OCI-LY1 (cell line): ENCODE results near the gene AIF1L.

ENCODE experiments used
- H2AFZ ChIP-seq: fragments of 200-600 bp; sonication (generic), shearing (Covaris generic); 2 replicates; pipeline ENCODE4 v1.6.0; 2014; ENCODE audit warnings: antibody characterized with exemption, mild to moderate bottlenecking, low read length
- H3F3A ChIP-seq: fragments of 200-600 bp; sonication (generic), shearing (Covaris generic); 2 replicates; pipeline ENCODE4 v1.6.0; 2014; ENCODE audit warnings: mild to moderate bottlenecking, antibody characterized with exemption, low read length, moderate library complexity; ENCODE audit not compliant: insufficient read depth
- H3K27ac ChIP-seq: fragments of 200-600 bp; sonication (generic); 2 replicates; pipeline ENCODE4 v1.5.1; 2014; ENCODE audit warnings: low read length, mixed run types, mild to moderate bottlenecking, low read depth; ENCODE audit not compliant: poor library complexity, severe bottlenecking
- H3K27me3 ChIP-seq: fragments of 200-600 bp; sonication (generic); 2 replicates; pipeline ENCODE4 v1.6.0; 2014; ENCODE audit warnings: antibody characterized with exemption, mild to moderate bottlenecking, low read length, moderate library complexity; ENCODE audit not compliant: insufficient read depth
- H3K36me3 ChIP-seq: fragments of 200-600 bp; sonication (generic); 2 replicates; pipeline ENCODE4 v1.6.1; 2014; ENCODE audit warnings: mild to moderate bottlenecking, antibody characterized with exemption, low read length, moderate library complexity, mixed read lengths; ENCODE audit not compliant: insufficient read depth
- H3K4me1 ChIP-seq: fragments of 200-600 bp; sonication (generic); 2 replicates; pipeline ENCODE4 v1.5.1; 2014; ENCODE audit warnings: mild to moderate bottlenecking, low read length, moderate library complexity; ENCODE audit not compliant: insufficient read depth, severe bottlenecking
- H3K4me2 ChIP-seq: fragments of 200-600 bp; sonication (generic), shearing (Covaris generic); 2 replicates; pipeline ENCODE4 v1.6.1; 2014; ENCODE audit warnings: low read length
- H3K4me3 ChIP-seq: fragments of 200-600 bp; sonication (generic); 2 replicates; pipeline ENCODE4 v1.5.1; 2014; ENCODE audit warnings: low read length, low read depth, mild to moderate bottlenecking, mixed read lengths; ENCODE audit not compliant: poor library complexity, severe bottlenecking
- H3K79me2 ChIP-seq: fragments of 200-600 bp; shearing (Covaris generic); 2 replicates; pipeline ENCODE4 v1.6.1; 2016; ENCODE audit warnings: mixed run types, low read length, mixed read lengths; ENCODE audit not compliant: insufficient read depth
- H3K9ac ChIP-seq: fragments of 200-600 bp; sonication (generic), shearing (Covaris generic); 2 replicates; pipeline ENCODE4 v1.6.1; 2014; ENCODE audit warnings: mild to moderate bottlenecking, low read length, mixed read lengths
- H3K9me2 ChIP-seq: fragments of 200-600 bp; sonication (generic), shearing (Covaris generic); 2 replicates; pipeline ENCODE4 v1.6.1; 2014; ENCODE audit warnings: low read depth, mild to moderate bottlenecking, low read length, mixed read lengths
- H3K9me3 ChIP-seq: fragments of 200-600 bp; shearing (Covaris generic); 2 replicates; pipeline ENCODE4 v1.6.1; 2014; ENCODE audit warnings: low read length, mixed read lengths
- H4K20me1 ChIP-seq: fragments of 200-600 bp; sonication (generic), shearing (Covaris generic); 2 replicates; pipeline ENCODE4 v1.6.0; 2016; ENCODE audit warnings: mild to moderate bottlenecking, low read length; ENCODE audit not compliant: insufficient read depth
- EZH2 ChIP-seq: fragments of 200-600 bp; sonication (generic), shearing (Covaris generic); IDR thresholded peaks from 2 replicates; pipeline ENCODE4 v1.8.0; 2017; ENCODE audit warnings: borderline replicate concordance, mixed run types, mild to moderate bottlenecking, antibody characterized with exemption, low read length, moderate library complexity, mixed read lengths
- TF ChIP-seq, protein P1 (sequence below): fragments of 200-600 bp; sonication (generic), shearing (Covaris generic); IDR thresholded peaks from 2 replicates; pipeline ENCODE4 v1.5.1; 2017; ENCODE audit warnings: mild to moderate bottlenecking, antibody characterized with exemption, low read length, moderate library complexity, mixed read lengths

AIF1L gene

DNA sequence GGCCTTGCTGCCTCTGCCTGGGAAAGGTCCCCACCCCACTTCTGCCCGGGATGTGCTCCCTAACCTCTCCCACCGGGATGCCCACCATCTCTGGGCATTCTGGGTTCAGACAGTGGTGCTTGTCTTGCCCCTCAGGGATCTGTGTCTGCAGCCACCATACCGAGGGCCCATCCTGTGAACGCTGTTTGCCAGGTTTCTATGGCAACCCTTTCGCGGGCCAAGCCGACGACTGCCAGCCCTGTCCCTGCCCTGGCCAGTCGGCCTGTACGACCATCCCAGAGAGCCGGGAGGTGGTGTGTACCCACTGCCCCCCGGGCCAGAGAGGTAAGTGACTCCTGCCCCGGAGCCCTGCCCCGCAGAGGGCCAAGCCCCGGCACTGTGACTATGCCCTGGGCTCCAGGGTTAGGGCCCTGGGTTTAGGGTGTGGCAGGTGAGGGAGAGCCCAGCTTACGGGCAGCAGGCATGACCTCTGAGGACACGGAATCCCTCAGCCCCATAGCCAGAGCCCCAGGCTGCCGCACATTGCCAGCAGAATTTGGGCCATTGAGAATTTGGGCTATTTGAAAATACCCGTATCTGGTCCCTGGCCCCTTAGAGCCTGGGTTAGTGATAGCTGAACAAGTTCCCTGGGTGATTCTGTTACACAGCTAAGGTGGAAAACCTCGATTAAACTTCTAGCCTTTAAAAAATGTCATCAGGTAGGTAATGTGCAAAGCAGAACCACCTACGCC lies 35.3 kb upstream of the AIF1L start:
- TF ChIP-seq EZH2: no peak
- TF ChIP-seq, protein P1, sequence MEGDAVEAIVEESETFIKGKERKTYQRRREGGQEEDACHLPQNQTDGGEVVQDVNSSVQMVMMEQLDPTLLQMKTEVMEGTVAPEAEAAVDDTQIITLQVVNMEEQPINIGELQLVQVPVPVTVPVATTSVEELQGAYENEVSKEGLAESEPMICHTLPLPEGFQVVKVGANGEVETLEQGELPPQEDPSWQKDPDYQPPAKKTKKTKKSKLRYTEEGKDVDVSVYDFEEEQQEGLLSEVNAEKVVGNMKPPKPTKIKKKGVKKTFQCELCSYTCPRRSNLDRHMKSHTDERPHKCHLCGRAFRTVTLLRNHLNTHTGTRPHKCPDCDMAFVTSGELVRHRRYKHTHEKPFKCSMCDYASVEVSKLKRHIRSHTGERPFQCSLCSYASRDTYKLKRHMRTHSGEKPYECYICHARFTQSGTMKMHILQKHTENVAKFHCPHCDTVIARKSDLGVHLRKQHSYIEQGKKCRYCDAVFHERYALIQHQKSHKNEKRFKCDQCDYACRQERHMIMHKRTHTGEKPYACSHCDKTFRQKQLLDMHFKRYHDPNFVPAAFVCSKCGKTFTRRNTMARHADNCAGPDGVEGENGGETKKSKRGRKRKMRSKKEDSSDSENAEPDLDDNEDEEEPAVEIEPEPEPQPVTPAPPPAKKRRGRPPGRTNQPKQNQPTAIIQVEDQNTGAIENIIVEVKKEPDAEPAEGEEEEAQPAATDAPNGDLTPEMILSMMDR: no peak
- no peak overlapping the region for H2AFZ ChIP-seq
- H3K9ac ChIP-seq: no peak overlapping the region
- H3K27me3 ChIP-seq: no peaks in the 10 kb centered on the region
- H3K36me3 ChIP-seq: no peaks in the 10 kb centered on the region
- no peak overlapping the region for H3K4me3 ChIP-seq
- no peaks in the 10 kb centered on the region for H3F3A ChIP-seq
- no peaks in the 10 kb centered on the region for H3K4me1 ChIP-seq
- H3K79me2 ChIP-seq: no peaks in the 10 kb centered on the region
- no peaks in the 10 kb centered on the region for H3K9me2 ChIP-seq
- H3K9me3 ChIP-seq: no peaks in the 10 kb centered on the region
- H3K27ac ChIP-seq: no peak overlapping the region
- H4K20me1 ChIP-seq: no peaks in the 10 kb centered on the region
- H3K4me2 ChIP-seq: no peak overlapping the region

DNA sequence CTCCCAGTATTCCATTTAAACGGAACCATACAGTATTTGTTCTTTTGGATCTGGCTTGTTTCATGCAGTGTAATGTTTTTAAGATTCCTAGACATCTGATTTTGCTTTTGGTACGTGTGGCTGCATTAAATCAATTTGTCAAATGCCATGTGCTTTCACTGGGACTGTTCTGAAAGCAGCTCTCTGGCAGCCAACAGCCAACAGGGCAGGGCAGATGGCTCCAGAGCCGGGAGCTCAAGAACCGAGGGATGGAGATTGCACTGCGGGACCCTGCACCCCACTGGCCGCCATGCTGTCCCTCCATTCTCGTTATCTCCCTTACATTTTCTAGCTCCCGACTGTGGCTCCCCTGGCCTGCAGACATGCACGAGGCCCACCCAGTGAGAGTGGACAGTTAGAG lies 33.4 kb upstream of the AIF1L start:
- no peak for TF ChIP-seq EZH2
- TF ChIP-seq, protein P1: no peak
- no peaks in the 10 kb centered on the region; the same call in 1 of the 2 replicates for H3K27me3 ChIP-seq

DNA sequence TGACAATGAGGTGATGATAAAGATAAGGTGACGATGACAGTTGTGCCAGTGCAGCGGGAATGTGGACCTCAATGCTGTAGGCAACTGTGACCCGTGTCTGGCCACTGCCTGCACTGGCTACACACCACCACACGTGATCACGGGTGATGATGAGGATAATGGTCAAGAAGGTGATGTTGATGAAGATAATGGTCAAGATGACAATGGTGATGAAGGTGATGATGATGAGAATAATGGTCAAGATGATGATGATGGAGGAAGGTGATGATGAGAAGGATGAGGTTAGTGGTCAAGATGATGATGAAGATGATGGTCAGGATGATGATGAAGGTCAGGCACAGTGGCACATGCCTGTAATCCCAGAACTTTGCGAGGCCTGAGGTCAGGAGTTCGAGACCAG lies 30.7 kb upstream of the AIF1L start:
- H3F3A ChIP-seq: no peaks in the 10 kb centered on the region
- H3K9me3 ChIP-seq: no peaks in the 10 kb centered on the region
- no peak overlapping the region for H3K27ac ChIP-seq
- no peaks in the 10 kb centered on the region for H3K36me3 ChIP-seq
- H3K9me2 ChIP-seq: no peaks in the 10 kb centered on the region
- H2AFZ ChIP-seq: no peak overlapping the region
- H3K4me2 ChIP-seq: no peak overlapping the region
- no peaks in the 10 kb centered on the region for H4K20me1 ChIP-seq
- H3K79me2 ChIP-seq: no peaks in the 10 kb centered on the region
- H3K4me3 ChIP-seq: no peak overlapping the region
- no peaks in the 10 kb centered on the region for H3K4me1 ChIP-seq
- H3K27me3 ChIP-seq: no peaks in the 10 kb centered on the region; the same call in 1 of the 2 replicates
- TF ChIP-seq, protein P1: no peak
- TF ChIP-seq EZH2: no peak
- H3K9ac ChIP-seq: no peak overlapping the region

More for the DNA sequence above, 33.4 kb upstream of the AIF1L start:
- Histone ChIP-seq H3K9me3 (no peaks in the 10 kb centered on the region), H3K9me2 (no peaks in the 10 kb centered on the region), H3K4me2 (no peak overlapping the region), H3K27ac (no peak overlapping the region), H3K4me3 (no peak overlapping the region), H3K79me2 (no peaks in the 10 kb centered on the region), H3K36me3 (no peaks in the 10 kb centered on the region), H3K9ac (no peak overlapping the region), H3F3A (no peaks in the 10 kb centered on the region), H4K20me1 (no peaks in the 10 kb centered on the region), H2AFZ (no peak overlapping the region), H3K4me1 (no peaks in the 10 kb centered on the region)
